ENCODE measurements around the gene PLCB4. TPM values are rescaled to one million over a fixed set of nuclear protein-coding genes. Genes with fewer than 3 reads are reported as not detected.

PLCB4 gene
- total and polyA plus RNA-seq, 12 donors: 0.26 to 8.5 (median 2.8) TPM

- no peak for TF ChIP-seq CTCF (IDR thresholded peaks at IDR 0.05)
- TF ChIP-seq POLR2A (IDR thresholded peaks at IDR 0.05): no peak
- WGBS, 4 donors: 70 to 85% (median 83%) methylated on average over 1 of the region's 1 CpG
- intact Hi-C loops (cut with DNase I): loop anchor here in 1 of 2 donors (2.0 to 10.0 kb wide), 2 partner anchors 201 to 495 kb away; no protein-coding TSS in a partner anchor
- DNase-seq: no peak
- Histone ChIP-seq H3K9me3 (replicated peaks in 1 of 3) (no peaks in the 10 kb centered on the region), H3K4me3 (no peak overlapping the region), H3K4me1 (replicated peaks in 1 of 2) (no peaks in the 10 kb centered on the region), H3K27ac (no peak overlapping the region), H3K36me3 (replicated peaks in 1 of 2) (no peaks in the 10 kb centered on the region), H3K27me3 (no peaks in the 10 kb centered on the region)
Observed at GRCh38 chr20:9409352-9409751, 340.5 kb downstream of the PLCB4 start.

GRCh38 chr20:9409981-9410380 lies 341.1 kb downstream of the PLCB4 start:
- intact Hi-C loops (cut with DNase I): loop anchor here (2.0 to 10.0 kb wide), 3 partner anchors 201 to 495 kb away; no protein-coding TSS in a partner anchor
- no peaks in the 10 kb centered on the region for H3K36me3 ChIP-seq (replicated peaks in 1 of 2)
- WGBS, 4 donors: 70 to 76% (median 74%) methylated on average over 2 of the region's 2 CpGs

GRCh38 chr20:9411833-9412232 lies 342.9 kb downstream of the PLCB4 start:
- H3K4me1 ChIP-seq (replicated peaks in 1 of 2): no peaks in the 10 kb centered on the region
- H3K27me3 ChIP-seq: no peaks in the 10 kb centered on the region
- no peak overlapping the region for H3K4me3 ChIP-seq
- DNase-seq: no peak
- TF ChIP-seq CTCF (IDR thresholded peaks at IDR 0.05) (no peak), POLR2A (IDR thresholded peaks at IDR 0.05) (no peak)
- H3K27ac ChIP-seq: no peak overlapping the region
- H3K9me3 ChIP-seq (replicated peaks in 1 of 3): no peaks in the 10 kb centered on the region
- intact Hi-C loops (cut with DNase I): loop anchor here in 1 of 2 donors (10.0 kb wide), 1 partner anchor 203 kb away; no protein-coding TSS in a partner anchor
- WGBS, 4 donors: 84 to 91% (median 88%) methylated on average over 1 of the region's 1 CpG
- no peaks in the 10 kb centered on the region for H3K36me3 ChIP-seq (replicated peaks in 1 of 2)

More at GRCh38 chr20:9409981-9410380, 341.1 kb downstream of the PLCB4 start:
- Histone ChIP-seq H3K4me1 (replicated peaks in 1 of 2) (no peaks in the 10 kb centered on the region), H3K27ac (no peak overlapping the region), H3K4me3 (no peak overlapping the region), H3K9me3 (replicated peaks in 1 of 3) (no peaks in the 10 kb centered on the region), H3K27me3 (no peaks in the 10 kb centered on the region)
- no peak for DNase-seq
- TF ChIP-seq CTCF (IDR thresholded peaks at IDR 0.05): no peak

GRCh38 chr20:9412309-9412708 lies 343.4 kb downstream of the PLCB4 start:
- Histone ChIP-seq H3K9me3 (replicated peaks in 1 of 3) (no peaks in the 10 kb centered on the region), H3K27me3 (no peaks in the 10 kb centered on the region), H3K4me1 (replicated peaks in 1 of 2) (no peaks in the 10 kb centered on the region), H3K36me3 (replicated peaks in 1 of 2) (no peaks in the 10 kb centered on the region), H3K27ac (no peak overlapping the region), H3K4me3 (no peak overlapping the region)
- no peak for TF ChIP-seq POLR2A (IDR thresholded peaks at IDR 0.05)
- no peak for TF ChIP-seq CTCF (IDR thresholded peaks at IDR 0.05)
- intact Hi-C loops (cut with DNase I): loop anchor here in 1 of 2 donors (10.0 kb wide), 1 partner anchor 202 kb away; no protein-coding TSS in a partner anchor
- DNase-seq: no peak
- 84 to 91% (median 88%) methylated on average over 5 of the region's 5 CpGs for whole genome bisulfite sequencing, 4 donors

All from adrenal gland (tissue), 12 donors.